Heart right ventricle (tissue), 16 donors: ENCODE data around the gene CYBRD1. TPM values are rescaled to one million over a fixed set of nuclear protein-coding genes. Genes with fewer than 3 reads are reported as not detected.

Source experiments
- ATAC-seq, 8 donors: fragments of 200-7000 bp; cut with Tn5 transposase; one replicate each; pipeline ENCODE4 v1.9.1; 2020; ENCODE audit warnings: mild to moderate bottlenecking in 8 of 8, moderate library complexity in 8 of 8, moderate number of reproducible peaks in 1 of 8
- DNase-seq, 2 donors: peaks; one replicate each; pipeline ENCODE4 v3.0.0-alpha.2; 2020
- H3K27ac ChIP-seq, 10 donors: fragments of 200-600 bp; sonication (generic) in 2 of 10; one replicate each; pipeline versions ENCODE4 v1.5.0 to v1.8.0; 2020 to 2022; ENCODE audit warnings: mild to moderate bottlenecking in 3 of 10
- H3K27me3 ChIP-seq, 7 donors: fragments of 200-600 bp; one replicate each; pipeline ENCODE4 v1.8.0; 2021 to 2022; ENCODE audit warnings: mild to moderate bottlenecking in 2 of 7
- H3K36me3 ChIP-seq, 9 donors: fragments of 200-600 bp; sonication (generic) in 1 of 9; one replicate each; pipeline versions ENCODE4 v1.5.0 to v1.8.0; 2020 to 2022; ENCODE audit warnings: mild to moderate bottlenecking in 2 of 9
- H3K4me1 ChIP-seq, 9 donors: fragments of 200-600 bp; sonication (generic) in 1 of 9; one replicate each; pipeline versions ENCODE4 v1.5.0 to v1.8.0; 2020 to 2022; ENCODE audit warnings: mild to moderate bottlenecking in 4 of 9
- H3K4me3 ChIP-seq, 10 donors: fragments of 200-600 bp; sonication (generic) in 2 of 10; one replicate each; pipeline versions ENCODE4 v1.5.0 to v1.8.0; 2020 to 2022; ENCODE audit warnings: mild to moderate bottlenecking in 7 of 10, moderate library complexity in 2 of 10
- H3K9me3 ChIP-seq, 11 donors: fragments of 200-600 bp in 10 of 11; sonication (generic) in 2 of 11; one replicate each; pipeline versions ENCODE4 v1.5.0 to v1.8.0; 2013 to 2022; ENCODE audit warnings: mild to moderate bottlenecking in 2 of 11, control low read depth in 1 of 11, moderate library complexity in 1 of 11
- CTCF ChIP-seq, 9 donors: fragments of 200-600 bp; sonication (generic) in 2 of 9; IDR thresholded peaks; one replicate each; pipeline versions ENCODE4 v1.5.0 to v1.8.0; 2021 to 2022; ENCODE audit warnings: antibody characterized with exemption in 9 of 9, mild to moderate bottlenecking in 5 of 9, moderate library complexity in 1 of 9
- WGBS, 2 donors: extraction: QIAGEN DNeasy Blood & Tissue Kit; methylation state at CpG; one replicate each; pipeline ENCODE4 v1.1.7; 2013; ENCODE audit warnings: inconsistent platforms in 1 of 2; 5-methylcytosine and 5-hydroxymethylcytosine counted together
- intact Hi-C, 10 donors: fragments of 100-400 bp; cut with DNase I; formaldehyde crosslinking; loops; one replicate each; pipeline versions ENCODE4 v1.11.1 to v1.14.2; 2022
- polyA plus RNA-seq, 2 donors: library from polyadenylated mRNA; stranded (reverse); fragments of 200-250 nt; gene quantifications; one replicate each; pipeline ENCODE4 v1.2.3, GENCODE V29; 2013
- total RNA-seq, 10 donors: library from RNA; stranded (reverse); fragmentation: NEBNext Ultra II Directional in 3 of 10; extraction: Animal tissue kit (Norgen Biotek cat#: 25700) in 3 of 10; gene quantifications; one replicate each; pipeline versions ENCODE4 v1.2.1 to v1.2.4, GENCODE V29; 2021 to 2023
- donor health status: Arrhythmogenic right ventricular cardiomyopathy.
- donor health status: ischemic (EF 13 %, LVEDD 7.1; RV severe dilation, severe dysfunction).
- donor health status: healthy with polysubstance abuse.
- donor health status: DM: no; HTN: yes; CAD: no.
- donor health status: DM: no; HTN: no; CAD: no.
- donor health status: ischemic (EF 25% LVEDD 6.9; RV normal size, moderate dysfunction).
- donor health status: ischemic (EF 25% LVEDD 5.7; RV mildly dilated, moderate dysfunction).
- donor health status: healthy.
- donor health status: DM: yes; HTN: yes; CAD: no.
- donor health status: Ischemic cardiomyopathy.
- donor health status: ischemic (EF 35%, LVEDD 5.7; RV mildly dilated, moderate dysfunction).
- donor health status: nonischemic (EF 11% LVEDD 7.7; RV severe dilation, severe dysfunction).
- donor health status: DM: yes; HTN: yes; CAD: no.
- donor health status: PGD.
- donor health status: ischemic (EF 29% LVEDD 5.4; RV normal size, mild dysfunction).
- donor health status: nonischemic (EF 23%, LVEDD 6.1; RV moderate dilation, normal function).

Gene CYBRD1
- total and polyA plus RNA-seq, 12 donors, result 26.1 to 67.5 (median 44.5) TPM

- no peaks in the 10 kb centered on the region for H3K27me3 ChIP-seq
- no peak overlapping the region for H3K4me3 ChIP-seq
- intact Hi-C loops, result no loop called here
- WGBS, 2 donors, result 85 to 88% methylated on average over 1 of the region's 1 CpG
- H3K9me3 ChIP-seq, result no peaks in the 10 kb centered on the region
- peaks cover 0 to 81% (median 11%) of the 10 kb centered on the region in 9 donors for H3K36me3 ChIP-seq
- no peak for TF ChIP-seq CTCF (IDR thresholded peaks at IDR 0.05)
- no peaks in the 10 kb centered on the region for H3K4me1 ChIP-seq
- DNase-seq, result no peak
- no peak for ATAC-seq
- H3K27ac ChIP-seq, result no peak overlapping the region
Measured at GRCh38 chr2:171480908-171481307, 41.4 kb upstream of the CYBRD1 start.

GRCh38 chr2:171482308-171482707 lies 40.0 kb upstream of the CYBRD1 start:
- ATAC-seq (no peak), DNase-seq (no peak)
- Histone ChIP-seq H3K4me1 (no peaks in the 10 kb centered on the region), H3K4me3 (no peak overlapping the region), H3K36me3 (peaks cover 0 to 68% (median 11%) of the 10 kb centered on the region in 9 donors), H3K27ac (no peak overlapping the region), H3K27me3 (no peaks in the 10 kb centered on the region), H3K9me3 (no peaks in the 10 kb centered on the region)
- no peak for TF ChIP-seq CTCF (IDR thresholded peaks at IDR 0.05)
- intact Hi-C loops, result no loop called here

GRCh38 chr2:171482877-171483276 lies 39.4 kb upstream of the CYBRD1 start:
- Histone ChIP-seq H3K4me1 (no peaks in the 10 kb centered on the region), H3K27me3 (no peaks in the 10 kb centered on the region), H3K4me3 (no peak overlapping the region), H3K9me3 (no peaks in the 10 kb centered on the region), H3K27ac (no peak overlapping the region), H3K36me3 (peaks cover 0 to 62% (median 7%) of the 10 kb centered on the region in 9 donors)
- WGBS, 2 donors, result 90 to 95% methylated on average over 3 of the region's 3 CpGs
- intact Hi-C loops, result no loop called here
- ATAC-seq (no peak), DNase-seq (no peak)
- no peak for TF ChIP-seq CTCF (IDR thresholded peaks at IDR 0.05)

- Histone ChIP-seq H3K4me1 (no peaks in the 10 kb centered on the region), H3K4me3 (no peak overlapping the region), H3K9me3 (peaks cover 0 to 3% (median 0%) of the 10 kb centered on the region in 11 donors), H3K36me3 (peaks cover 0 to 59% (median 7%) of the 10 kb centered on the region in 9 donors), H3K27ac (no peak overlapping the region), H3K27me3 (no peaks in the 10 kb centered on the region)
- ATAC-seq, result no peak
- intact Hi-C loops, result no loop called here
- 75 to 83% methylated on average over 2 of the region's 2 CpGs for WGBS, 2 donors
- no peak for DNase-seq
- no peak for TF ChIP-seq CTCF (IDR thresholded peaks at IDR 0.05)
Measured at GRCh38 chr2:171483793-171484192, 38.5 kb upstream of the CYBRD1 start.
